Heart right ventricle (tissue), 16 donors: ENCODE measurements around the gene TSC1. TPM values are rescaled to one million over a fixed set of nuclear protein-coding genes. Genes with fewer than 3 reads are reported as not detected.

Experiments used
- ATAC-seq, 8 donors: fragments of 200-7000 bp; cut with Tn5 transposase; one replicate each; pipeline ENCODE4 v1.9.1; 2020; ENCODE audit warnings: mild to moderate bottlenecking in 8 of 8, moderate library complexity in 8 of 8, moderate number of reproducible peaks in 1 of 8
- DNase-seq, 2 donors: peaks; one replicate each; pipeline ENCODE4 v3.0.0-alpha.2; 2020
- H3K27ac ChIP-seq, 10 donors: fragments of 200-600 bp; sonication (generic) in 2 of 10; one replicate each; pipeline versions ENCODE4 v1.5.0 to v1.8.0; 2020 to 2022; ENCODE audit warnings: mild to moderate bottlenecking in 3 of 10
- H3K27me3 ChIP-seq, 7 donors: fragments of 200-600 bp; one replicate each; pipeline ENCODE4 v1.8.0; 2021 to 2022; ENCODE audit warnings: mild to moderate bottlenecking in 2 of 7
- H3K36me3 ChIP-seq, 9 donors: fragments of 200-600 bp; sonication (generic) in 1 of 9; one replicate each; pipeline versions ENCODE4 v1.5.0 to v1.8.0; 2020 to 2022; ENCODE audit warnings: mild to moderate bottlenecking in 2 of 9
- H3K4me1 ChIP-seq, 9 donors: fragments of 200-600 bp; sonication (generic) in 1 of 9; one replicate each; pipeline versions ENCODE4 v1.5.0 to v1.8.0; 2020 to 2022; ENCODE audit warnings: mild to moderate bottlenecking in 4 of 9
- H3K4me3 ChIP-seq, 10 donors: fragments of 200-600 bp; sonication (generic) in 2 of 10; one replicate each; pipeline versions ENCODE4 v1.5.0 to v1.8.0; 2020 to 2022; ENCODE audit warnings: mild to moderate bottlenecking in 7 of 10, moderate library complexity in 2 of 10
- H3K9me3 ChIP-seq, 11 donors: fragments of 200-600 bp in 10 of 11; sonication (generic) in 2 of 11; one replicate each; pipeline versions ENCODE4 v1.5.0 to v1.8.0; 2013 to 2022; ENCODE audit warnings: mild to moderate bottlenecking in 2 of 11, control low read depth in 1 of 11, moderate library complexity in 1 of 11
- WGBS, 2 donors: extraction: QIAGEN DNeasy Blood & Tissue Kit; methylation state at CpG; one replicate each; pipeline ENCODE4 v1.1.7; 2013; ENCODE audit warnings: inconsistent platforms in 1 of 2; 5-methylcytosine and 5-hydroxymethylcytosine counted together
- intact Hi-C, 10 donors: fragments of 100-400 bp; cut with DNase I; formaldehyde crosslinking; loops; one replicate each; pipeline versions ENCODE4 v1.11.1 to v1.14.2; 2022
- polyA plus RNA-seq, 2 donors: library from polyadenylated mRNA; stranded (reverse); fragments of 200-250 nt; gene quantifications; one replicate each; pipeline ENCODE4 v1.2.3, GENCODE V29; 2013
- total RNA-seq, 10 donors: library from RNA; stranded (reverse); fragmentation: NEBNext Ultra II Directional in 3 of 10; extraction: Animal tissue kit (Norgen Biotek cat#: 25700) in 3 of 10; gene quantifications; one replicate each; pipeline versions ENCODE4 v1.2.1 to v1.2.4, GENCODE V29; 2021 to 2023
- TF ChIP-seq, protein P1 (sequence below), 9 donors: fragments of 200-600 bp; sonication (generic) in 2 of 9; IDR thresholded peaks; one replicate each; pipeline versions ENCODE4 v1.5.0 to v1.8.0; 2021 to 2022; ENCODE audit warnings: antibody characterized with exemption in 9 of 9, mild to moderate bottlenecking in 5 of 9, moderate library complexity in 1 of 9
- donor health status: Arrhythmogenic right ventricular cardiomyopathy.
- donor health status: ischemic (EF 13 %, LVEDD 7.1; RV severe dilation, severe dysfunction).
- donor health status: healthy with polysubstance abuse.
- donor health status: DM: no; HTN: yes; CAD: no.
- donor health status: DM: no; HTN: no; CAD: no.
- donor health status: ischemic (EF 25% LVEDD 6.9; RV normal size, moderate dysfunction).
- donor health status: ischemic (EF 25% LVEDD 5.7; RV mildly dilated, moderate dysfunction).
- donor health status: healthy.
- donor health status: DM: yes; HTN: yes; CAD: no.
- donor health status: Ischemic cardiomyopathy.
- donor health status: ischemic (EF 35%, LVEDD 5.7; RV mildly dilated, moderate dysfunction).
- donor health status: nonischemic (EF 11% LVEDD 7.7; RV severe dilation, severe dysfunction).
- donor health status: DM: yes; HTN: yes; CAD: no.
- donor health status: PGD.
- donor health status: ischemic (EF 29% LVEDD 5.4; RV normal size, mild dysfunction).
- donor health status: nonischemic (EF 23%, LVEDD 6.1; RV moderate dilation, normal function).

Gene TSC1
- total and polyA plus RNA-seq, 12 donors, result 7.7 to 72.9 (median 51.2) TPM

DNA sequence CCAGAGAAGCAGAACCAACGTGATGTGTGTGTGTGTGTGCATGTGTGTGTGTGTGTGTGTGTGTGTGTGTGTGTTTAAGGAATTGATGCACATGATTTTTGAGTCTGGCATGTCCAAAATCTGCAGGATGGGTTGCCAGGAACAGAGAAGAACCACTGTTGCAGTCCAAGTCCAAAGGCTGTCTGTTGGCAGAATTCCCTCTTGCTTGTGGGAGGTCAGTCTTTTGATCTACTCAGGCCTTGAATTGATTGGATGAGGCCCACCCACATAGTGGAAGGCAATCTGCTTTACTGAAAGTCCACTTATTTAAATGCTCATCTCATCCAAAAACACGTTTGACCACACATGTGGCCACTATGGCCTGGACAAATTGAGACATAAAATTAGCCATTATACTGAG lies 11.4 kb upstream of the TSC1 start:
- DNase-seq, result no peak
- intact Hi-C loops, result no loop called here
- TF ChIP-seq, protein P1, sequence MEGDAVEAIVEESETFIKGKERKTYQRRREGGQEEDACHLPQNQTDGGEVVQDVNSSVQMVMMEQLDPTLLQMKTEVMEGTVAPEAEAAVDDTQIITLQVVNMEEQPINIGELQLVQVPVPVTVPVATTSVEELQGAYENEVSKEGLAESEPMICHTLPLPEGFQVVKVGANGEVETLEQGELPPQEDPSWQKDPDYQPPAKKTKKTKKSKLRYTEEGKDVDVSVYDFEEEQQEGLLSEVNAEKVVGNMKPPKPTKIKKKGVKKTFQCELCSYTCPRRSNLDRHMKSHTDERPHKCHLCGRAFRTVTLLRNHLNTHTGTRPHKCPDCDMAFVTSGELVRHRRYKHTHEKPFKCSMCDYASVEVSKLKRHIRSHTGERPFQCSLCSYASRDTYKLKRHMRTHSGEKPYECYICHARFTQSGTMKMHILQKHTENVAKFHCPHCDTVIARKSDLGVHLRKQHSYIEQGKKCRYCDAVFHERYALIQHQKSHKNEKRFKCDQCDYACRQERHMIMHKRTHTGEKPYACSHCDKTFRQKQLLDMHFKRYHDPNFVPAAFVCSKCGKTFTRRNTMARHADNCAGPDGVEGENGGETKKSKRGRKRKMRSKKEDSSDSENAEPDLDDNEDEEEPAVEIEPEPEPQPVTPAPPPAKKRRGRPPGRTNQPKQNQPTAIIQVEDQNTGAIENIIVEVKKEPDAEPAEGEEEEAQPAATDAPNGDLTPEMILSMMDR (IDR thresholded peaks at IDR 0.05), result no peak
- H3K4me1 ChIP-seq, result peaks cover 0 to 11% (median 0%) of the 10 kb centered on the region in 9 donors
- ATAC-seq, result no peak
- H3K27ac ChIP-seq, result no peak overlapping the region
- peaks cover 0 to 26% (median 10%) of the 10 kb centered on the region in 11 donors for H3K9me3 ChIP-seq
- H3K27me3 ChIP-seq, result peaks cover 0 to 5% (median 0%) of the 10 kb centered on the region in 7 donors
- 60 to 63% methylated on average over 2 of the region's 2 CpGs for WGBS, 2 donors
- no peak overlapping the region for H3K4me3 ChIP-seq
- no peaks in the 10 kb centered on the region for H3K36me3 ChIP-seq

- H3K36me3 ChIP-seq, result no peaks in the 10 kb centered on the region
- WGBS, 2 donors, result 83% methylated on average over 2 of the region's 2 CpGs
- no peak overlapping the region for H3K4me3 ChIP-seq
- no peak for DNase-seq
- ATAC-seq, result no peak
- peaks cover 0 to 11% (median 0%) of the 10 kb centered on the region in 9 donors for H3K4me1 ChIP-seq
- no peak overlapping the region for H3K27ac ChIP-seq
- peaks cover 0 to 5% (median 0%) of the 10 kb centered on the region in 7 donors for H3K27me3 ChIP-seq
- intact Hi-C loops, result no loop called here
- peaks cover 0 to 26% (median 10%) of the 10 kb centered on the region in 11 donors for H3K9me3 ChIP-seq
- TF ChIP-seq, protein P1 (IDR thresholded peaks at IDR 0.05), result no peak
Observed at GRCh38 chr9:132955123-132955522, 10.7 kb upstream of the TSC1 start.

GRCh38 chr9:132949709-132950108 lies 5.3 kb upstream of the TSC1 start:
- Histone ChIP-seq H3K27ac (no peak overlapping the region), H3K4me1 (peaks cover 0 to 18% (median 6%) of the 10 kb centered on the region in 9 donors), H3K9me3 (peaks cover 0 to 8% (median 2%) of the 10 kb centered on the region in 11 donors), H3K36me3 (no peaks in the 10 kb centered on the region), H3K27me3 (no peaks in the 10 kb centered on the region), H3K4me3 (no peak overlapping the region)
- 79 to 84% methylated on average over 4 of the region's 4 CpGs for WGBS, 2 donors
- ATAC-seq (no peak), DNase-seq (no peak)
- intact Hi-C loops, result loop anchor here in 1 of 10 donors (10.0 kb wide), 1 partner anchor 595 kb away; the partner anchor contains the start of gene SETX
- TF ChIP-seq, protein P1 (IDR thresholded peaks at IDR 0.05), result no peak

DNA sequence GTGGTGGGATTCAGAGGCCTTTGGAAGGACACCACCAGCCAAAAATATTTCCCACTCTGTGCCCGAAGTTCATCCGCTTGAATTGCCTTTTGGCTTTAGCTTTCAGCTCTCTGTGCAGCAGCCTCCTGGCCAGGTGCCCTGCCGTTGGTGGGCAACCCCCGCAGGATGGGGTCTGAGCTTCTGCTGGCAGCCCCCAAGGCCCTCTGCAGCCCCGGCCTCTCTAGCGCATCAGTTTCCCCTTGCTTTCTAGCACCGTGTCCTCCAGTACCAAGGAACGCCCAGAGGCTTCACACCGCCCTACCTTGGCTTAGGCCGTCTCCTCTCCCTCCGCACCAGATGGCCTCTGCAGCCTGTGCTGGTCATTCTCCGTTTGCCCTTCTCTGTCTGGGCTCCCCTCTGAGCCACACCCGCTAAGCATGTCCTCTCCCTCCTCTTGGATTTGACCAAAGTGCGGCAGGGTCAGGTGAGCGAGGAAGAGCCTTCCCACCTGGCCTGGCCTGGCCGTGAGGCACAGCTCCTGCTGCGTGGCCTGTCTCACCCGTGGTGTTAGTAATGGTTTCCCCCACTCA lies 4.2 kb upstream of the TSC1 start:
- H3K9me3 ChIP-seq, result no peaks in the 10 kb centered on the region
- H3K27ac ChIP-seq, result no peak overlapping the region
- 85 to 91% methylated on average over 18 of the region's 18 CpGs for WGBS, 2 donors
- no peaks in the 10 kb centered on the region for H3K27me3 ChIP-seq
- H3K4me1 ChIP-seq, result peaks cover 0 to 22% (median 11%) of the 10 kb centered on the region in 9 donors
- ATAC-seq, result no peak
- intact Hi-C loops, result loop anchor here in 1 of 10 donors (10.0 kb wide), 1 partner anchor 594 kb away; the partner anchor contains the start of gene SETX
- TF ChIP-seq, protein P1 (IDR thresholded peaks at IDR 0.05), result no peak
- no peaks in the 10 kb centered on the region for H3K36me3 ChIP-seq
- no peak overlapping the region for H3K4me3 ChIP-seq
- no peak for DNase-seq
